ENCODE data around the gene SPRED3. TPM values are rescaled to one million over a fixed set of nuclear protein-coding genes. Genes with fewer than 3 reads are reported as not detected.

SPRED3 gene
- total and polyA plus RNA-seq, 9 of the 15 experiments (the other 6 are each of a cell fraction or from before 2014, with no cell fraction given) = 0.05 to 1.3 (median 0.36) TPM

DNA sequence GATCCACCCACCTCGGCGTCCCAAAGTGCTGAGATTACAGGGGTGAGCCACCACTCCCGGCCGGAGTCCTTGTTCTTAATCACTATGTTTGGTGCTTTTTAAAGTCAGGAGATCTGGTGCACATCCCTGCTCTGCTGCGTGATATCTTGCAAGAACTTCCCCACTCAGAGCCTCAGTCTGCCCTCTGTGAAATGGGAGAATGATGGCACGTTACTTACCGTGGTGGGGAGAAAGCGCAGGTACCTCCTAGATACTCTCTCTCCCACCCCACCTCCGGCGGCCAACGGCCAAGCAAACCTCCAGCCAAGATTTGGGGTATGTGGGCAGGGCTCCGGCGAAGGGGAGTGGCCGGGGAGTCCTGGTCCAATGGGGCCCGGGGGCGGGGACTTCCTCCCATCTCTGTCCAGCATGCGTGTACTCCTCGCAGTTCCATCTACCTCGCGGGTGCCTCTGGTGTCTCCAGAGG, 44.8 kb downstream of the SPRED3 start, which contains the start of gene RYR1 (continued):
- TF ChIP-seq CBX8 (IDR thresholded peaks at IDR 0.05; ENCODE audit: borderline replicate concordance, extremely low read depth, low read depth, low read length, poor library complexity, severe bottlenecking) = no peak
- no peak for TF ChIP-seq MED1 (CRISPR knock-in tag; IDR thresholded peaks at IDR 0.05; ENCODE audit: borderline replicate concordance)
- no peak for TF ChIP-seq ZNF408 (CRISPR knock-in tag; IDR thresholded peaks at IDR 0.05; ENCODE audit: low read depth)
- TF ChIP-seq, protein P1, sequence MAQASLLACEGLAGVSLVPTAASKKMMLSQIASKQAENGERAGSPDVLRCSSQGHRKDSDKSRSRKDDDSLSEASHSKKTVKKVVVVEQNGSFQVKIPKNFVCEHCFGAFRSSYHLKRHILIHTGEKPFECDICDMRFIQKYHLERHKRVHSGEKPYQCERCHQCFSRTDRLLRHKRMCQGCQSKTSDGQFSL (CRISPR knock-in tag; IDR thresholded peaks at IDR 0.05) = no peak
- TF ChIP-seq, protein P1 (tag; IDR thresholded peaks at IDR 0.05) = no peak
- no peak for TF ChIP-seq SNAPC5 (CRISPR knock-in tag; IDR thresholded peaks at IDR 0.05)
- TF ChIP-seq, protein P2, sequence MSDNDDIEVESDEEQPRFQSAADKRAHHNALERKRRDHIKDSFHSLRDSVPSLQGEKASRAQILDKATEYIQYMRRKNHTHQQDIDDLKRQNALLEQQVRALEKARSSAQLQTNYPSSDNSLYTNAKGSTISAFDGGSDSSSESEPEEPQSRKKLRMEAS (CRISPR knock-in tag; IDR thresholded peaks at IDR 0.05) = no peak
- TF ChIP-seq ETV6 (IDR thresholded peaks at IDR 0.05; ENCODE audit: borderline replicate concordance in 1 of 2, low read depth in 2 of 2, low read length in 1 of 2) = 0 out of 4 replicates have a peak, but pooled peaks of 1 of the 2 experiments have one; percentile 38
- no peak for TF ChIP-seq ETV6 (CRISPR knock-in tag; IDR thresholded peaks at IDR 0.05; ENCODE audit: borderline replicate concordance)
- TF ChIP-seq NRF1 (conservative IDR thresholded peaks at IDR 0.05 in 1 of 2, IDR thresholded peaks at IDR 0.05 in 1 of 2) = peak; percentile 25 to 36; a peak in 2 of 4 replicates
- TF ChIP-seq ADNP (tag; IDR thresholded peaks at IDR 0.05) = peak; percentile 72
